GM19238 (cell line): ENCODE measurements around the gene MYL9.
"Not testable (repeated sequence)": the region's sequence is repeated elsewhere in the genome, so short reads cannot be mapped to it uniquely, and the experiment has no call there.

Source experiments
- DNase-seq: peaks from one replicate; pipeline ENCODE4 v3.0.0; 2011; ENCODE audit warnings: low spot score; ENCODE audit not compliant: insufficient read length

Gene MYL9

GRCh38 chr20:36548704-36549627 lies 7.6 kb downstream of the MYL9 start:
- DNase-seq: no peak

- DNase-seq: no peak
Measured at GRCh38 chr20:36549628-36549941, 8.3 kb downstream of the MYL9 start.

GRCh38 chr20:36549942-36550789 lies 8.8 kb downstream of the MYL9 start:
- DNase-seq: no peak

- no peak for DNase-seq
Measured at GRCh38 chr20:36550790-36551299, 9.5 kb downstream of the MYL9 start.

- DNase-seq: no peak
Measured at GRCh38 chr20:36555248-36555647, 13.9 kb downstream of the MYL9 start.

- no peak for DNase-seq
Measured at GRCh38 chr20:36562724-36563123, 21.4 kb downstream of the MYL9 start.

- no peak for DNase-seq
Measured at GRCh38 chr20:36563374-36563773, 22.1 kb downstream of the MYL9 start.

GRCh38 chr20:36564078-36564725 lies 22.9 kb downstream of the MYL9 start:
- DNase-seq: not testable (repeated sequence)

- not testable (repeated sequence) for DNase-seq
Measured at GRCh38 chr20:36564726-36565121, 23.4 kb downstream of the MYL9 start.

- DNase-seq: no peak
Measured at GRCh38 chr20:36565520-36565919, 24.2 kb downstream of the MYL9 start.

GRCh38 chr20:36569847-36570429 lies 28.6 kb downstream of the MYL9 start:
- DNase-seq: no peak

- DNase-seq: no peak
Measured at GRCh38 chr20:36571564-36572504, 30.5 kb downstream of the MYL9 start.

- DNase-seq: no peak
Measured at GRCh38 chr20:36572701-36573102, 31.4 kb downstream of the MYL9 start.

- DNase-seq: peak; percentile 98
Measured at GRCh38 chr20:36573103-36573797, 31.9 kb downstream of the MYL9 start, which contains the start of gene TGIF2. TSS of gene TGIF2 (plus strand) at chr20:36573597. CDS start at chr20:36578775, 5,178 bp downstream.

GRCh38 chr20:36573798-36574365 lies 32.6 kb downstream of the MYL9 start:
- DNase-seq: peak; percentile 50

- peak; percentile 49 for DNase-seq
Measured at GRCh38 chr20:36574366-36575135, 33.2 kb downstream of the MYL9 start.

- no peak for DNase-seq
Measured at GRCh38 chr20:36576081-36576445, 34.7 kb downstream of the MYL9 start.

- no peak for DNase-seq
Measured at GRCh38 chr20:36578356-36579041, 37.2 kb downstream of the MYL9 start.
